Activated T-helper 1 cell treated with anti-CD3 and anti-CD28 coated beads, Interleukin-2, amount 50 U/mL, for 16 hours (primary cell): ENCODE results near the gene CHAT.

Experiments used
- DNase-seq, 2 donors: peaks; one replicate each; pipeline ENCODE4 v3.0.0-alpha.2; 2020; ENCODE audit warnings: low read depth in 1 of 2, low spot score in 1 of 2

CHAT gene

GRCh38 chr10:49611816-49612512 lies 1.9 kb upstream of the CHAT start:
- no peak for DNase-seq

- DNase-seq: no peak
Measured at GRCh38 chr10:49612513-49613164, 1.2 kb upstream of the CHAT start.

GRCh38 chr10:49613165-49613881 lies 514 bp upstream of the CHAT start:
- no peak for DNase-seq

- DNase-seq: no peak
Measured at GRCh38 chr10:49614242-49615198, 683 bp downstream of the CHAT start.

GRCh38 chr10:49615213-49615612 lies 1.4 kb downstream of the CHAT start:
- no peak for DNase-seq

DNA sequence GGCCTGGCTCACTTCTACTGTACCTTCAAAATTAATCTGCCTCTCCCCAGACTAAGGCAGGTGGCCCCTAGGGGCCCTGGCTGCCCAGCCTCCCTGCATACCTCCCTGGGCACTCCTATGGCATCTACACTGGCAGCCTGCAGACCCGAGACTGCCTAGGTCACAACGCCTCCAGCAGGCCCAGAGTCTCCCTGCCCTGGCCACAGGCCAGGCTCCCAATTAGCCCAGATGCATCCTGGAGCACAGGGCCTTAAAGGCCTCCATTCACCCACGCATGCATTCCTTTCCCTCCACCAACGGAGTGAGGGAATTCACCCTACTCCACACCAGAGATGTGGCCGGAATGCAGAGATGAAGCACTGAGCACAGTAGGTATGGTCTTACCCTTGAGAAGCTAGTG lies 1.9 kb downstream of the CHAT start:
- DNase-seq: no peak

DNA sequence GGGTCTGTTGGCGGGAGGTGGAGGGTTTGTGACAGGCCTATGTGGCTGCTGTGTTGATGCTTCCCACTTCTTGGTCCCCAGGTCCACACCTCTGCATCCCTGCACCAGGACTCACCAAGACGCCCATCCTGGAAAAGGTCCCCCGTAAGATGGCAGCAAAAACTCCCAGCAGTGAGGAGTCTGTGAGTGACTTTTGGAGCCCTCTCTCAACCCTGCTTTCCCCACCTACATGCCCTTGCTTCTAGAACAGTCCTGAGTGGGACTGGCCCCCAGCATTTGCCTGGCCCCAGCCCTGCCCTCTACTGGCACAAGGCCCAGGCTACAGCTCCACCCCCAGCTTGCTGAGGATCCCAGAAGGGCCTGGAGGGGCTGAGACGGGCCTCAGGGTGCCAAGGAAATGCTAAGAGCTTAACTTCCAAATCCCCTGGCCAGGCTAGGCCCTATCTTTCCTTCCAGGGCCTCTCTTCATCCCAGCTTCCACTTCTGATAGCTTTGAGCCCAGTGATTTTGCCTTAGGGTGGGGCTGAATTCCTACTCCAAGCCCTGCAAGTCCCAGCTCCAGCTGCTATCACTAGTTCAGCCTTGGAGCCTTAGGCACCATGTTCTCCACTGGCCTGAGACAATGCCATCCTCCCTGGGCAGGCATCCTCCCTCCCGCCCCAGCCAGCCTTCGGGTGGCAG lies 2.7 kb downstream of the CHAT start:
- no peak for DNase-seq

- no peak for DNase-seq
Measured at GRCh38 chr10:49617121-49618020, 3.5 kb downstream of the CHAT start.

DNA sequence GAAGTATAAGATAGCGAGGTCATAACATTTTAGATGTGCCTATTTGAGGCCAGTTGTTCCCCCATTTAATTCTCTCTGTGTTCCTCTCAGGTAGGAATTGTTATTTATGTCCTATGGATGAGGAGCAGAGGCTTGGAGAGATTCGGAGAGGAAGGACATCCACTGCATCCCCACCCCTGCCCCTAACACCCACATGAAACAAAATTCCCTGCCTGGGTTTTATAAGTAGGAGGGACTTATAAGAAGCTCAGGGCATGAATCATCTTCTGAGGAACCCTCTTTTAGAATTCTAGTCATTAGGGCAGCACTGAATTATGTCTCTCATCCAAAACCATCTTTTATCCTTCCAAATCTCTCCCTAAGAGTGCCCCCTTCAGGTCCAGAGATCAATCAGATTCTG lies 5.0 kb downstream of the CHAT start:
- DNase-seq: no peak

DNA sequence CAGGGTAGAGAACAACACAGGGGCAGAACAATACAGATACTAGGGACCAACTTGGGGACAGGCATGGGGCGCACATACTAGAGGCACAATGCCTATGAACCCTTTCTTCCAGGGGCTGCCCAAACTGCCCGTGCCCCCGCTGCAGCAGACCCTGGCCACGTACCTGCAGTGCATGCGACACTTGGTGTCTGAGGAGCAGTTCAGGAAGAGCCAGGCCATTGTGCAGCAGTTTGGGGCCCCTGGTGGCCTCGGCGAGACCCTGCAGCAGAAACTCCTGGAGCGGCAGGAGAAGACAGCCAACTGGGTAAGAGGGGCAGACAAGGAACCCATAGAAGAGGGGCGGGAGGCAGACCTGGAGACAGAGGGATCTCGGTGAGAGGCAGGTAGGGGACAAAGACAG lies 5.8 kb downstream of the CHAT start:
- no peak for DNase-seq

GRCh38 chr10:49620286-49620810 lies 6.5 kb downstream of the CHAT start:
- no peak for DNase-seq

GRCh38 chr10:49620841-49621378 lies 7.1 kb downstream of the CHAT start:
- no peak for DNase-seq

DNA sequence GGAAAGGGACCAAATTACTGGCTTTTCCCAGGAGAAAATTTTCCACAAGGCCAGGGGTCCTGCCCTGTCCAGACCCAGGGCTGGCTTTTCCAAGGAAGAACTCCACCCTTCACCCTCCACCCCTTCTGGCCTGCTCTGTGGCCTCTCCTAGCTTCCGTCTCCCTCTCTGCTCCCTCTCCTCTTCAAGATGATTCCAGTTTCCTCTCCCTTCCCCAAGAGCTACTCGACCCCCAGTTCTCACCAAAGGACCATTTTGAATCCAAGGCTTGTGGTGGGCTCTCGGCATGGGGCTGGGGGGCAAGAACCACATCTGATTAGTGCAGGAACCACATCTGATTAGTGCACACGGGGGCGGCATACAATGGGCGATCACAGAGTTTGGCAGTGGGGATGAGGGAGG lies 7.7 kb downstream of the CHAT start:
- no peak for DNase-seq

GRCh38 chr10:49622426-49623425 lies 8.9 kb downstream of the CHAT start:
- DNase-seq: no peak

DNA sequence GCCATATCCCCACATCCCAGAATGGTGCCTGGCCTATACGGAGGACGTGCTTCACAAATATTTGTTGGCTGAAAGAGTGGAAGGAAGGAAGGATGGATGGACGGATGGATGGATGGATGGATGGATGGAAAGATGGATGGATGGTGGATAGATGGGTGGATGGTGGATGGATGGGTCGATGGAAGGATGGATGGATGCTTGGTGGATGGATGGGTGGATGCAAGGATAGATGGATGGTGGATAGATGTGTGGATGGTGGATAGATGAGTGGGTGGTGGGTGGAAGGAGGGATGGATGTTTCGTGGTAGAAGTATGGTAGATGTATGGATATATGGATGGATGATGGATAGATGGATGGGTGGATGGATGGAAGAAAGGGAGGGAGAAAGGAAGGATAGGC lies 10.8 kb downstream of the CHAT start:
- DNase-seq: no peak

GRCh38 chr10:49625411-49625810 lies 11.6 kb downstream of the CHAT start:
- no peak for DNase-seq

DNA sequence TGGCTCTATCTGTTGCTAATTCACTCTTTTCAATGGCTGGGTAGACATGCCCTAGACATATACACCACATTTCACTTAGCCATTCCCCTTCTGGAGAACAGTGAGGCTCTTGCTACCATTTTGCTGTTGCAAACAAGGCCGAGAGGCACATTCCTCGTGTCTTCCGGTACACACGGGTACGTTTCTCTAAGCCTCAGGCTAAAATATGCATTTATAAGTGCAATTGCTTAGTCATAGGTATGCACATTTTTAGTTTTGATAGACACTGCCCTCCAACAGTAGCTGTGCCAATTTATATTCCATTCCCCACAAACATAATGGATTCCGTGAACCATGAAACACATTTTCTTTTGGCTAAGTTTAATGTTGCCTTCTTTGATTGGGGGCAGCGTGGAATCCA lies 13.2 kb downstream of the CHAT start:
- no peak for DNase-seq
